ENCODE measurements around the gene APOOL.

GRCh38 chrX:85037114-85037513 is 33.4 kb downstream of the APOOL start:
- TF ChIP-seq CTCF (conservative IDR thresholded peaks at IDR 0.05; ENCODE audit: low read length), result no peak
- TF ChIP-seq EZH2phosphoT487 (IDR thresholded peaks at IDR 0.05; ENCODE audit: borderline replicate concordance, low read depth, low read length), result no peak
